ENCODE measurements around the gene DBNL. TPM values are rescaled to one million over a fixed set of nuclear protein-coding genes. Genes with fewer than 3 reads are reported as not detected.

DBNL gene
- total RNA-seq, 2 donors from 2014 or later: 57.8 to 58.8 TPM

DNA sequence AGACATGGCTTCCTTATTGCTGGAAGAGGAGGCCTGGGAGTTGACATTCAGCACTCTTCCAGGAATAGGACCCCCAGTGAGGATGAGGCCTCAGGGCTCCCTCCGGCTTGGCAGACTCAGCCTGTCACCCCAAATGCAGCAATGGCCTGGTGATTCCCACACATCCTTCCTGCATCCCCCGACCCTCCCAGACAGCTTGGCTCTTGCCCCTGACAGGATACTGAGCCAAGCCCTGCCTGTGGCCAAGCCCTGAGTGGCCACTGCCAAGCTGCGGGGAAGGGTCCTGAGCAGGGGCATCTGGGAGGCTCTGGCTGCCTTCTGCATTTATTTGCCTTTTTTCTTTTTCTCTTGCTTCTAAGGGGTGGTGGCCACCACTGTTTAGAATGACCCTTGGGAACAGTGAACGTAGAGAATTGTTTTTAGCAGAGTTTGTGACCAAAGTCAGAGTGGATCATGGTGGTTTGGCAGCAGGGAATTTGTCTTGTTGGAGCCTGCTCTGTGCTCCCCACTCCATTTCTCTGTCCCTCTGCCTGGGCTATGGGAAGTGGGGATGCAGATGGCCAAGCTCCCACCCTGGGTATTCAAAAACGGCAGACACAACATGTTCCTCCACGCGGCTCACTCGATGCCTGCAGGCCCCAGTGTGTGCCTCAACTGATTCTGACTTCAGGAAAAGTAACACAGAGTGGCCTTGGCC lies 16.6 kb downstream of the DBNL start:
- Mint-ChIP-seq H3K27ac (no peak overlapping the region), H3K36me3 (ENCODE audit: insufficient read depth in 2 of 2) (peaks cover 6 to 16% of the 10 kb centered on the region in 2 donors), H3K4me3 (no peak overlapping the region), H3K4me1 (ENCODE audit: low read depth) (peaks cover 14% of the 10 kb centered on the region), H3K9me3 (no peaks in the 10 kb centered on the region), H3K27me3 (ENCODE audit: low read depth) (no peaks in the 10 kb centered on the region)
- ATAC-seq (replicated peaks in 1 of 2) (no peak), DNase-seq (no peak)

GRCh38 chr7:44061645-44062179 lies 17.2 kb downstream of the DBNL start:
- DNase-seq (no peak), ATAC-seq (replicated peaks in 1 of 2) (no peak)
- Mint-ChIP-seq H3K4me1 (ENCODE audit: low read depth) (peaks cover 14% of the 10 kb centered on the region), H3K36me3 (ENCODE audit: insufficient read depth in 2 of 2) (peaks cover 5 to 14% of the 10 kb centered on the region in 2 donors), H3K27me3 (ENCODE audit: low read depth) (no peaks in the 10 kb centered on the region), H3K9me3 (no peaks in the 10 kb centered on the region), H3K4me3 (no peak overlapping the region), H3K27ac (no peak overlapping the region)

GRCh38 chr7:44062180-44062902 lies 17.8 kb downstream of the DBNL start:
- ATAC-seq (replicated peaks in 1 of 2): no peak
- H3K27me3 Mint-ChIP-seq (ENCODE audit: low read depth): no peaks in the 10 kb centered on the region
- H3K4me1 Mint-ChIP-seq (ENCODE audit: low read depth): peaks cover 14% of the 10 kb centered on the region
- no peak overlapping the region for H3K27ac Mint-ChIP-seq
- H3K9me3 Mint-ChIP-seq: no peaks in the 10 kb centered on the region
- peaks cover 5 to 16% of the 10 kb centered on the region in 2 donors for H3K36me3 Mint-ChIP-seq (ENCODE audit: insufficient read depth in 2 of 2)
- DNase-seq: no peak
- no peak overlapping the region for H3K4me3 Mint-ChIP-seq

DNA sequence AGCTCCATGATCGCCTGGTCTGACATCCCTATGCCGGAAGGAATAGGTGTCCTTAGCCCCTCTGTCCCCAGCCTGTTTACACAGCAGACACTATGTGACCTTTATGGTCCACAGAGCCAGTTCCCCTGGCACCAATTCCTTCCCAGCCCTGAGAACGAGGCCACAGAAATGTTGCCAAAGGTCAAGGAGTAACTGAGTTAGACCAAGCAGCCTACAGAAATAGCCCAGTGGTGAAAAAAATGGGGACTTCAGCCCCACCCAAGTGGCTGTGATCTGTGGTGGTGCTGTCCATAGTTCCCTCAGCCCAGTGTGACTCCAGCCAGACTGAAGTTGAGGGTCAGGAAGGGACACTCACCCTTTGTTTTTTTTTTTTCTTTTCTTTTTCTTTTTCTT lies 18.4 kb downstream of the DBNL start:
- peaks cover 14% of the 10 kb centered on the region for H3K4me1 Mint-ChIP-seq (ENCODE audit: low read depth)
- no peak for ATAC-seq (replicated peaks in 1 of 2)
- H3K9me3 Mint-ChIP-seq: no peaks in the 10 kb centered on the region
- no peak overlapping the region for H3K4me3 Mint-ChIP-seq
- no peak overlapping the region for H3K27ac Mint-ChIP-seq
- no peaks in the 10 kb centered on the region for H3K27me3 Mint-ChIP-seq (ENCODE audit: low read depth)
- DNase-seq: no peak
- peaks cover 1 to 12% of the 10 kb centered on the region in 2 donors for H3K36me3 Mint-ChIP-seq (ENCODE audit: insufficient read depth in 2 of 2)

GRCh38 chr7:44063547-44063893 lies 19.0 kb downstream of the DBNL start:
- Mint-ChIP-seq H3K4me3 (no peak overlapping the region), H3K36me3 (ENCODE audit: insufficient read depth in 2 of 2) (peaks cover 0 to 8% of the 10 kb centered on the region in 2 donors), H3K4me1 (ENCODE audit: low read depth) (peaks cover 14% of the 10 kb centered on the region), H3K27ac (no peak overlapping the region), H3K27me3 (ENCODE audit: low read depth) (no peaks in the 10 kb centered on the region), H3K9me3 (no peaks in the 10 kb centered on the region)
- ATAC-seq (replicated peaks in 1 of 2): no peak
- no peak for DNase-seq

DNA sequence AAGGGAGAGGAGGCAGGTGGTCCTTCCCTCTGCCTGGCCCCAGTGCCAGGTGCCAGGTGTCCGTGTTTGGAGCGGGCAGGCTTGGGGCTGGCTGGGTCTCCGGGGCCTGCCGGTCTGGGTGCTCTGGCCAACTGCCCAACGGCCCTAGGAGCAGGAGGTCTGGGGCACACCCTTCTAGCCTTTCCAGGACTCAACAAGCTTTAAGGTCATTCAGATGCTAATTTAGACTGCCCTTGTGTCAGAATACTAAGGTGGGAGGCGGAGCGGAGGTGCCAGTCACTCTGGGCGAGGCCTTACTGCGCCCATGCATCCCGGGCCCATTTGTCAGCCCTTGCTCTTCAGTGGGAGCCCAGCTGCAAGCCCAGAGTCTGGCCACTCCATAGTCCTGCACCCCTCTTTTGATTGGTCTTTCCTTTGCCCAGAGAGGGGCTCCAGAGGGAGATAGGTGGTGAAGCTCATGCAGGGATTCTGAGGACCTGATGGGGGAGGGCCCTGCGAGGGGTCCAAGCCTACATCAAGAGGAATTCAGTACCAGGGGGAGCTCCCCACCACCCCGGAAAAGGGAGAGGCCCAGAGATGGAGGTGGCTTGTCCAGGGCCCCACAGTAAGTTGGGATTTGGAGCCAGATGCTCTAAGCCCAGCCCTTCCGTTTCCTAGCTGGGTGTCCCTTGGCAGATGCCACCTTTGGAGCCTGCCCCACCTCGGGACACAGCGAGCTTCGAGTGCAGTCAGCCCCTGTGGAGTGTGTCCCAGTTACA lies 19.6 kb downstream of the DBNL start:
- Mint-ChIP-seq H3K27ac (no peak overlapping the region), H3K9me3 (no peaks in the 10 kb centered on the region), H3K4me3 (no peak overlapping the region), H3K36me3 (ENCODE audit: insufficient read depth in 2 of 2) (peaks cover 0 to 7% of the 10 kb centered on the region in 2 donors), H3K27me3 (ENCODE audit: low read depth) (no peaks in the 10 kb centered on the region), H3K4me1 (ENCODE audit: low read depth) (peaks cover 14% of the 10 kb centered on the region)
- ATAC-seq (replicated peaks in 1 of 2) (no peak), DNase-seq (no peak)

GRCh38 chr7:44064791-44065430 lies 20.4 kb downstream of the DBNL start:
- ATAC-seq (replicated peaks in 1 of 2) (no peak), DNase-seq (no peak)
- H3K4me3 Mint-ChIP-seq: no peak overlapping the region
- H3K36me3 Mint-ChIP-seq (ENCODE audit: insufficient read depth in 2 of 2): peaks cover 0 to 7% of the 10 kb centered on the region in 2 donors
- peaks cover 14% of the 10 kb centered on the region for H3K4me1 Mint-ChIP-seq (ENCODE audit: low read depth)
- H3K27me3 Mint-ChIP-seq (ENCODE audit: low read depth): no peaks in the 10 kb centered on the region
- no peaks in the 10 kb centered on the region for H3K9me3 Mint-ChIP-seq
- no peak overlapping the region for H3K27ac Mint-ChIP-seq

DNA sequence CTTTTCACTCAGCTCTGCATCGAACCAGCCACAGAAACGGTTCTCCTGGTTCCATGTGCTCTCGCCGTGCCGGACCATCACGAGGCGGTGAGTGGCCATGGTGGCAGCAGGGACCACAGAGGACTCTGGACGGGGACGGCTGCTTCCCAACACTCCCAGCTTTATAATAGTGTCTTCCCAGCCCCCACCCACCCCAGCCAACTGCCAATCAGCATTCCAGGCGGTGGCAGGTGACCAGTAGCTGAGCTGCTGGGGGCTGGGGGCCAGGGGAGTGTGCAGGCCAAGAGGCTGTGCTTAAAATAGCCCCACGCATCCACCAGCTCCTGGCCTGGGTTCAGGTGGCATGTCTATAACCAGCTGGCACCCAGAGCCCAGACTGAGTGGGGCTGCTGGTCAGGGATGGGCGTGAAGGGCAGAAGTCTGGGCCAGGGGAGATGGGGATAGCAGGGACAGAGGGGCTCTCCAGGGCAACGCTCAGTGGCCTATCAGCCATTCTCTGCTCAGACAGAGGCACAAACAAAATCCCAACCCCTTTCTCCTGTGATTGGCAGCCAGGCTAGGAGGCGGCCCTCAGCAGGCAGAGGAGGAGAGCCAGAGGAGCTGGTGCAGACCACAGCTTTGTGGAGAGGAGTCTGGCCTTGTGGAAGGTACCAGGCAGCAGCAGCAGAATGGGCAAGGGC lies 21.1 kb downstream of the DBNL start, which contains the start of gene PGAM2:
Gene PGAM2, minus strand, starts transcription at position 137 of the 680 bp plus-strand sequence. Its CDS starts 38 bp downstream, at position 99.
- Mint-ChIP-seq H3K4me3 (no peak within 1 kb of the TSS), H3K27ac (peak within 1 kb of the TSS; percentile 82), H3K36me3 (ENCODE audit: insufficient read depth in 2 of 2) (peaks cover 0 to 7% of the 10 kb centered on the region in 2 donors), H3K27me3 (ENCODE audit: low read depth) (no peaks in the 10 kb centered on the region), H3K9me3 (no peaks in the 10 kb centered on the region), H3K4me1 (ENCODE audit: low read depth) (peaks cover 14% of the 10 kb centered on the region)
- ATAC-seq (replicated peaks in 1 of 2): peak; percentile 14 to 18
- no peak for DNase-seq

DNA sequence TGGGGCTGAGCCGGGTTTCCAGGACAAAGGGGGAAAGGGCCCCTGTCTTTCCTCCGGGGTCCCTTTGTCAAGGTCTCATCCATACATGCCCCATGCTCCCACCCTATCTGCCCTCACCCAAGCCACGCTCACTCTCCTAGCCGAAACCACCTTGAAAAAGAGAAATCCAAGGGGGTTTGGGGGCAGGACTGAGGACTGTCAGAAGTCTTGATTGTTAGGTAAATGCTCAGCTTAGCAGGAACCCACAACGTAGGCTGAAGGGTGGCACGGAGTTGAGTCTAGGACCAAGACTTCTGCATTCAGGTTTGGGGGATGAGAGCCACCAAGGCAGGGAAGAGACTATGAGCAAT lies 21.6 kb downstream of the DBNL start:
- Mint-ChIP-seq H3K9me3 (no peaks in the 10 kb centered on the region), H3K27ac (no peak overlapping the region), H3K4me3 (no peak overlapping the region), H3K27me3 (ENCODE audit: low read depth) (no peaks in the 10 kb centered on the region), H3K36me3 (ENCODE audit: insufficient read depth in 2 of 2) (peaks cover 0 to 7% of the 10 kb centered on the region in 2 donors), H3K4me1 (ENCODE audit: low read depth) (peaks cover 14% of the 10 kb centered on the region)
- no peak for DNase-seq
- ATAC-seq (replicated peaks in 1 of 2): peak; percentile 2 to 4

GRCh38 chr7:44066494-44067063 lies 22.1 kb downstream of the DBNL start:
- H3K27me3 Mint-ChIP-seq (ENCODE audit: low read depth): no peaks in the 10 kb centered on the region
- ATAC-seq (replicated peaks in 1 of 2) (peak; percentile 2 to 9), DNase-seq (no peak)
- H3K36me3 Mint-ChIP-seq (ENCODE audit: insufficient read depth in 2 of 2): peaks cover 0 to 4% of the 10 kb centered on the region in 2 donors
- H3K9me3 Mint-ChIP-seq: no peaks in the 10 kb centered on the region
- H3K4me1 Mint-ChIP-seq (ENCODE audit: low read depth): peaks cover 14% of the 10 kb centered on the region
- H3K27ac Mint-ChIP-seq: peak overlapping the region; percentile 4
- no peak overlapping the region for H3K4me3 Mint-ChIP-seq

- Mint-ChIP-seq H3K4me1 (ENCODE audit: low read depth) (peaks cover 14% of the 10 kb centered on the region), H3K27me3 (ENCODE audit: low read depth) (no peaks in the 10 kb centered on the region), H3K4me3 (no peak overlapping the region), H3K9me3 (no peaks in the 10 kb centered on the region), H3K27ac (peak overlapping the region; percentile 4), H3K36me3 (ENCODE audit: insufficient read depth in 2 of 2) (peaks cover 0 to 3% of the 10 kb centered on the region in 2 donors)
- ATAC-seq (replicated peaks in 1 of 2) (no peak), DNase-seq (no peak)
These were observed 22.8 kb downstream of the DBNL start for GRCh38 chr7:44067064-44067951.

Data from activated T-cell treated with anti-CD3 and anti-CD28 coated beads, Interleukin-2, amount 50 U/mL, for 72 hours (primary cell).